ENCODE results near the gene ISG15.

Gene ISG15

GRCh38 chr1:1035291-1035943 lies 22.1 kb downstream of the ISG15 start:
- no peak for TF ChIP-seq CTCF (IDR thresholded peaks at IDR 0.05)

DNA sequence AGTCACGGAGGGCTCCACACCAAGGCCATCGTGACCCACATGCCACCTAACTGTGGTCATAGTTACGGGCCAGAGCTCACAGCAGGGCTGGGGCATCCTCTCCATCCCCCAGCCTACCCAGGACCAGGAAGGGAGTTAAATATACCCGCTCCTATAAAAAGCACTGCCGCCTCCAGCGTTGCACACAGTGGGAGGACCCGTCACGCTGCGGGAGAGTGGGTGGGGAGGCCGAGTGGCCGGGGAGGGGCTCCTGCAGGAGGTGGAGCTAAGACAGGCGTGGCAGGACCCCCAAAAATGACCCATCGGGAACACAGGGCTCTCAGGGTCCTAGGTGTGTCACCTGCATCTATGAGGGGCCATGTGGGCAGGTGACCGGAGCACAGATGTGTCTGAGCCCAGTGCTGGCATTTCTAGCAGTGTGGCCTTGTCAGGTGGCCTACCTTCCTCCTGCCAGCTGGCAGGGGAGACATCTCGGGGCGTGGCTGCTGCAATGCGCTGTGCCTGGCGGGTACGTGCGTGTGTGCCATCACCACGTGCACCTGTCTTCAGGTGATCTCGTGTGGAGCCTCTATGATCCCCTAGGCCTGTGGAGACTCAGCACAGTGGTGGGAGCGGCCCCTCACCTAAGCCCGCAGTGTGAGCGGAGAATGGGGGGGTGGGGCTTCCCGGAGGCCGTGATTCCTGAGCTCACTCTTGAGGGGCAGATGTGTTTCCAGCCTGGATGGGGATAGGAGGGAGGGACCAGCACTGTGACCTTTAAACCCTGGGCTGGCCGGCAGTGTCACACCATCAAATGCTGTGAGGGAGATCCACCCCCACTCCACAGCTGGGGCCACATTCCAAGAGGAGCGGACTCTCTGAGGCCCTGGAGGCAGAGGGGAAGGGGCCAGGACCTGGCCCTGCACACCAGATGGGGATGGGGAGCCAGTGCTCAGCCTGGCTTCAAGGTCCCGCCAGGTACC lies 24.4 kb downstream of the ISG15 start:
- no peak for TF ChIP-seq CTCF (IDR thresholded peaks at IDR 0.05)

GRCh38 chr1:1038694-1039093 lies 25.4 kb downstream of the ISG15 start:
- TF ChIP-seq CTCF (IDR thresholded peaks at IDR 0.05): no peak

DNA sequence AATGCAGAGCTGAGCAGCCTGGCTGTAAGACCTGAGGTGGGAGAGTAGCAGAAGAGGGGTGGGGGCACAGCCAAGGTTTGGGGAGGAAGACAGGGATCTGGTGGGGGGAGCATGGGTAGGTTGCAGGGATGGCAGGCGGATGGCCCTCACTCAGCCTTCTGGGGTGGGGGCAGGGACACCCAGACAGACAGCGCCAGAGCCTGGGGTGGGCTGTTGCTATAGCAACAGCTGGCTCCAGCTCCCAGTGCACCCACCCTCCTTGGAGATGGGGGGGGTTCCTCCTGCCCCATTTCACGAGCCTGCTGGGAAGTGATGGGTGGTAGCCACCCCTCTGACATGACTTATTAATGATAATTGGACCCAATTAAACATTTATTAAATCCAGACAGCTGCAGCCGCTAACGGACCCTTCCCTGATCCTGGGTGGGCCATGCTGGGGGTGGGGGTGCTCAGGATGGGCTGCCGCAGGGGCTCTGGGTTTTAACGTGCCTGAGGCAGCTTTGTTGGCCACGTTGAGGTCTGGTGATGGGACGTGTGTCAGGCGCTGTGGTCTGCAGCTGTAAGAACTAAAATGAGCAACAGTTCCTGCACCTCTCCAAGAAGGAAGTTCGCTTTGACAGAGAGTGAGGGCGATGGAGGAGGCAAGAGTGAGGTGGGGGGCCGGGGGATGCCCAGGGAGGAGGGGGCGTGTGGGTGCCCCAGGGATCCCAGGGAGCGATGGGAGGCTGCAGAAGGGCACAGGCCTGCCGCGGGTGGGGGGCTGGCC lies 26.0 kb downstream of the ISG15 start:
- TF ChIP-seq CTCF (IDR thresholded peaks at IDR 0.05): no peak

DNA sequence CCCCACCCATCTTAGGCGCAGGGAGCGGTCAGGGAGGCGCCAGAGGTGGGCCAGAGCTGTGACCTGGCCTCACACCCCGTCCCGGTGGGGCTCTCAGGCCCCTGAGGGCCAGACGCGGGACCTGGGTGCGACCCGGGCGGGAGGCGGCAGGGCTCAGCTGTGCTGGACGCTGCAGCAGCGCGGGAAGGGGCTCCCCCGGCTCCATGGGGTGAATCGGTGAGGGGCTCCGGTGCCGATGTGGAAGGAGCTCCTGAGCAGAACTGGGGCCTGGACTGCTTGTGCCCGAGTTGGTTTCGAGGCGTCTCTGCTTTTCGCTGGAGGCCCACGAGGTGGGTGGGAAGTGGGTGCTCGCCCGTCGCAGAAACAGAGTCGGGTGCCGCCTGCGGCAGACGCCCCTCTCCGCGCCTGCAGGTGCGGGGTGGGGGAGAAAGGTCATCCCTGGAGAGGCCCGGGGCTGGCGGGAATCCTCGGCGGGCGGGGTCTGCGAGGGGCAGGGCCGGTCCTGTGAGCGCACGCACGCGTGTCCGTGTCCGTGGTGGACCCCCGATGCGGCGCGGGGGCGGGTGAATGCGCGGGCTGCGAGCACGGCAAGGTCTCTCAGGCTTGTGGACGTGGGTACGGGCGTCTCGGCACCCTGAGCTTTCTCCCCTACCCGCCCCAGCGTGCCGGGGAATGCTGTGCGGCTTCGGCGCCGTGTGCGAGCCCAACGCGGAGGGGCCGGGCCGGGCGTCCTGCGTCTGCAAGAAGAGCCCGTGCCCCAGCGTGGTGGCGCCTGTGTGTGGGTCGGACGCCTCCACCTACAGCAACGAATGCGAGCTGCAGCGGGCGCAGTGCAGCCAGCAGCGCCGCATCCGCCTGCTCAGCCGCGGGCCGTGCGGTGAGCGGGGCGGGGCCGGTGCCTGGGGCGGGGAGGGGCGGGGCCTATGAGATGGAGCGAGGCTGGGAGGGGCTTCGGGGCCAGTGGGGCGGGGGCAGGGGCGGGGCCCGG lies 27.0 kb downstream of the ISG15 start:
- peak; percentile 19; the same call in 1 of the 2 replicates for TF ChIP-seq CTCF (IDR thresholded peaks at IDR 0.05)

- no peak for TF ChIP-seq CTCF (IDR thresholded peaks at IDR 0.05)
Measured at GRCh38 chr1:1041092-1041523, 27.8 kb downstream of the ISG15 start.

Measured in LNCAP (cell line).